RWPE1 (cell line): ENCODE data around the gene GAGE2A.
"Not testable (repeated sequence)": the region's sequence is repeated elsewhere in the genome, so short reads cannot be mapped to it uniquely, and the experiment has no call there.

Experiments
- CTCF ChIA-PET: fragments of 350-600 bp; sonication (Branson Sonifier 250); formaldehyde crosslinking; extraction: SDS; loops from one replicate; lab custom pipeline; 2021; lab: Yijun Ruan, JAX
- POLR2A ChIA-PET: fragments of 400-600 bp; formaldehyde crosslinking; extraction: SDS; loops from one replicate; lab custom pipeline; 2020; ENCODE audit warnings: antibody characterized with exemption; ENCODE audit not compliant: low non-redundant PET; lab: Yijun Ruan, JAX
- DNase-seq: peaks from one replicate; pipeline ENCODE4 v3.0.0; 2012; ENCODE audit warnings: low spot score
- H3K27ac ChIP-seq: fragments of 450-650 bp; 2 replicates; pipeline ENCODE4 v1.5.1; 2017
- CTCF ChIP-seq: fragments of 450-650 bp; conservative IDR thresholded peaks from 2 replicates; pipeline ENCODE4 v1.5.1; 2017; ENCODE audit warnings: low read depth, mild to moderate bottlenecking

GAGE2A gene

GRCh38 chrX:49589196-49589595, at the start of gene GAGE2A:
Gene GAGE2A, plus strand, starts transcription at chrX:49589496. Its CDS starts 1,155 bp downstream, at chrX:49590651.
- CTCF ChIA-PET, POLR2A ChIA-PET, H3K27ac ChIP-seq, DNase-seq: not testable (repeated sequence)

GRCh38 chrX:49541433-49541832, 47.9 kb upstream of the GAGE2A start, which contains the start of gene GAGE12D:
Gene GAGE12D, plus strand, starts transcription at chrX:49541733. Its CDS starts 1,155 bp downstream, at chrX:49542888.
- DNase-seq, CTCF ChIA-PET, H3K27ac ChIP-seq, POLR2A ChIA-PET: not testable (repeated sequence)

- CTCF ChIA-PET, POLR2A ChIA-PET, H3K27ac ChIP-seq, DNase-seq: not testable (repeated sequence)
Observed at GRCh38 chrX:49550989-49551388, 38.3 kb upstream of the GAGE2A start, which contains the start of gene GAGE12E. Gene GAGE12E, plus strand, starts transcription at chrX:49551289. Its CDS starts 1,155 bp downstream, at chrX:49552444.

DNA sequence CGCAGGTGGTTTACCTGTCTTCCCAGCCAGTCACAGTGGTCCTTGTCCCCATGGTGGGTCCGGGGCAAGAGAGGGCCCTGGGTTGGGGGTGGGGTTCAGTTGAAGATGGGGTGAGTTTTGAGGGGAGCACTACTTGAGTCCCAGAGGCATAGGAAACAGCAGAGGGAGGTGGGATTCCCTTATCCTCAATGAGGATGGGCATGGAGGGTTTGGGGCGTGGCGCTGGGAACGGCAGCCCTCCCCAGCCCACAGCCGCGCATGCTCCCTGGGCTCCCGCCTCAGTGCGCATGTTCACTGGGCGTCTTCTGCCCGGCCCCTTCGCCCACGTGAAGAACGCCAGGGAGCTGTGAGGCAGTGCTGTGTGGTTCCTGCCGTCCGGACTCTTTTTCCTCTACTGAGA, 28.8 kb upstream of the GAGE2A start, which contains the start of gene GAGE12F:
Gene GAGE12F (plus strand): TSS at position 301 of the 400 bp plus-strand sequence. CDS start 1,155 bp downstream, outside the sequence.
- H3K27ac ChIP-seq, POLR2A ChIA-PET, DNase-seq, CTCF ChIA-PET: not testable (repeated sequence)

GRCh38 chrX:49568728-49569127, 20.6 kb upstream of the GAGE2A start:
- H3K27ac ChIP-seq, CTCF ChIA-PET, DNase-seq, POLR2A ChIA-PET: not testable (repeated sequence)

- CTCF ChIA-PET, POLR2A ChIA-PET, DNase-seq, H3K27ac ChIP-seq: not testable (repeated sequence)
Observed at GRCh38 chrX:49569152-49569551, 20.1 kb upstream of the GAGE2A start.

GRCh38 chrX:49570100-49570499, 19.2 kb upstream of the GAGE2A start, which contains the start of gene GAGE12G:
Gene GAGE12G, plus strand, starts transcription at chrX:49570400. Its CDS starts 1,155 bp downstream, at chrX:49571555.
- DNase-seq, H3K27ac ChIP-seq, CTCF ChIA-PET, POLR2A ChIA-PET: not testable (repeated sequence)

DNA sequence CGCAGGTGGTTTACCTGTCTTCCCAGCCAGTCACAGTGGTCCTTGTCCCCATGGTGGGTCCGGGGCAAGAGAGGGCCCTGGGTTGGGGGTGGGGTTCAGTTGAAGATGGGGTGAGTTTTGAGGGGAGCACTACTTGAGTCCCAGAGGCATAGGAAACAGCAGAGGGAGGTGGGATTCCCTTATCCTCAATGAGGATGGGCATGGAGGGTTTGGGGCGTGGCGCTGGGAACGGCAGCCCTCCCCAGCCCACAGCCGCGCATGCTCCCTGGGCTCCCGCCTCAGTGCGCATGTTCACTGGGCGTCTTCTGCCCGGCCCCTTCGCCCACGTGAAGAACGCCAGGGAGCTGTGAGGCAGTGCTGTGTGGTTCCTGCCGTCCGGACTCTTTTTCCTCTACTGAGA, 9.6 kb upstream of the GAGE2A start, which contains the start of gene GAGE12H:
Gene GAGE12H (plus strand): TSS at position 301 of the 400 bp plus-strand sequence. CDS start 1,155 bp downstream, outside the sequence.
- H3K27ac ChIP-seq, POLR2A ChIA-PET, DNase-seq, CTCF ChIA-PET: not testable (repeated sequence)

DNA sequence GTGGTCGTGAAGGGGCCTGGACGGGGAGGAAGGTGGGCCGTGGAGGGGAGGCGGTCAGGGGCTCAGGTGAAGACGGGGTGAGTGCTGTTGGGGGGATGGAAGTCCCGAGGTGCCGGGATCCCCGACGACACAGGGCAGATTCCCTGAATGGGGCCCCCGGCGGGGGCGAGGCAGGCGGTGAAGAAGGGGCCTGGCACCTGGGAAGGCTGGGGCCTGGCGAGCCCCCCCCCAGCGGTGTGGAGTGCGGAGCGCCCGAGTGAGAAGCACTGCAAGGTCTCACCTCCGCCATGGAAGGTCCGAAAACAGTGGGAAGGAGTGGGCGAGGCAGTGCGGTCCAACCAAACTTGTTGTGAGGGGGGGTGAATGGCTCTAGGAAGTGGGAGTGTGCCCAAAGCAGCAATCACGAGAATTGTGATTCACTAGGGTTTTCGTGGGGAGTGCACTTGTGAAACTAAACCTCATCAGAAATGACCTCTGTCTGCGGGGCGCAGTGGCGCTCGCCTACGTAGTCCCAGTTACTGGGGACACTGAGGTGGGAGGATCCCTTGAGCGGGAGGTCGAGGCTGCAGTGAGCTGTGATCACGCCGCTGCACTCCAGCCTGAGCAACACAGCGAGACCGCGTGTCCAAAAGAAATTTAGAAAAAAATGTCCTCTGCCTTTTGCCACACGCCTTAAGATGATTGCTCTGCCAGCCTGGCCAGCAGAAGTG, 628 bp downstream of the GAGE2A start:
- DNase-seq, POLR2A ChIA-PET, H3K27ac ChIP-seq, CTCF ChIA-PET: not testable (repeated sequence)

DNA sequence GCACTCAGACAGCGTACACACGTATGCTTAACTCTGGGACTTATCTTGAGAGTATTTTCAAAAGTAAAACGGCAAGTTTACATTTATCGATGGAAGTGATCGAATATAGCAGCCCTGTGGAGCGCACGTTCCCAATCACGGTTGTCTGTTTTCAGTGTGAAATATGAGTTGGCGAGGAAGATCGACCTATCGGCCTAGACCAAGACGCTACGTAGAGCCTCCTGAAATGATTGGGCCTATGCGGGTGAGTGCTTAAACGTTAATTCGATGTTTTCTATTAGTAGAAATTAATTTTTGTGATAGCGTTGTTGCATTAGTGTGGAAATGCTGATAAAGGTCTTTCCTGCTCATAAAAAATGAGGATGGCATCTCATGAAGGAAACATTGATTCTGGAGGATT, 1.2 kb downstream of the GAGE2A start:
- H3K27ac ChIP-seq, POLR2A ChIA-PET, CTCF ChIA-PET, DNase-seq: not testable (repeated sequence)

GRCh38 chrX:49598720-49599119, 9.4 kb downstream of the GAGE2A start, which contains the start of gene GAGE1:
Gene GAGE1, plus strand, starts transcription at chrX:49599020. Its CDS starts 1,155 bp downstream, at chrX:49600175.
- DNase-seq, CTCF ChIA-PET, H3K27ac ChIP-seq, POLR2A ChIA-PET: not testable (repeated sequence)

GRCh38 chrX:49610718-49611310, 21.5 kb downstream of the GAGE2A start:
- DNase-seq, result no peak
- no peak overlapping the region for H3K27ac ChIP-seq
- ChIA-PET CTCF (no interaction called here), POLR2A (no interaction called here)
- TF ChIP-seq CTCF, result no peak
